Calu3 (cell line): ENCODE data around the gene SMCO4. TPM values are rescaled to one million over a fixed set of nuclear protein-coding genes. Genes with fewer than 3 reads are reported as not detected.
"Not testable (repeated sequence)": the region's sequence is repeated elsewhere in the genome, so short reads cannot be mapped to it uniquely, and the experiment has no call there.

Experiments used
- BruUV-seq: library from RNA; stranded (reverse); fragments of 400-500 nt; replicated peaks from 2 replicates; lab custom pipeline; 2021; lab: Mats Ljungman, UMichigan
- CTCF ChIA-PET: fragments of 300-600 bp; sonication (Branson Sonifier 250); formaldehyde crosslinking; loops from one replicate; lab custom pipeline; 2022; ENCODE audit warnings: antibody characterized with exemption; lab: Charles Lee
- DNase-seq: peaks from one replicate; pipeline ENCODE4 v3.0.0; 2022
- H3K27ac Mint-ChIP-seq: one replicate; pipeline ENCODE4 v1.8.0; 2022; ENCODE audit warnings: mixed read lengths; ENCODE audit not compliant: unreplicated experiment
- H3K27me3 Mint-ChIP-seq: one replicate; pipeline ENCODE4 v1.8.0; 2022; ENCODE audit warnings: mixed read lengths; ENCODE audit not compliant: unreplicated experiment
- H3K36me3 Mint-ChIP-seq: one replicate; pipeline ENCODE4 v1.8.0; 2022; ENCODE audit warnings: mild to moderate bottlenecking, moderate library complexity, mixed read lengths; ENCODE audit not compliant: insufficient read depth, unreplicated experiment
- H3K4me1 Mint-ChIP-seq: one replicate; pipeline ENCODE4 v1.8.0; 2022; ENCODE audit warnings: mild to moderate bottlenecking, low read depth, mixed read lengths; ENCODE audit not compliant: unreplicated experiment
- H3K4me3 Mint-ChIP-seq: one replicate; pipeline ENCODE4 v1.8.0; 2022; ENCODE audit warnings: mild to moderate bottlenecking, low read depth, moderate library complexity, mixed read lengths; ENCODE audit not compliant: unreplicated experiment
- H3K9me3 Mint-ChIP-seq: one replicate; pipeline ENCODE4 v1.8.0; 2022; ENCODE audit warnings: low read depth, mixed read lengths; ENCODE audit not compliant: unreplicated experiment
- intact Hi-C: fragments of 100-400 bp; cut with micrococcal nuclease; formaldehyde crosslinking; loops from one replicate; pipeline ENCODE4 v1.10.0; 2022; ENCODE audit not compliant: unreplicated experiment
- total RNA-seq: library from RNA; stranded (reverse); gene quantifications from 2 replicates; pipeline ENCODE4 v1.2.3, GENCODE V29; 2022
- TF ChIP-seq, protein P1 (sequence below): fragments of 200-600 bp; IDR thresholded peaks from one replicate; pipeline ENCODE4 v1.8.0; 2022; ENCODE audit warnings: antibody characterized with exemption; ENCODE audit not compliant: unreplicated experiment

Gene SMCO4
- total RNA-seq, 1 experiment from 2014 or later: 16.4 TPM

DNA sequence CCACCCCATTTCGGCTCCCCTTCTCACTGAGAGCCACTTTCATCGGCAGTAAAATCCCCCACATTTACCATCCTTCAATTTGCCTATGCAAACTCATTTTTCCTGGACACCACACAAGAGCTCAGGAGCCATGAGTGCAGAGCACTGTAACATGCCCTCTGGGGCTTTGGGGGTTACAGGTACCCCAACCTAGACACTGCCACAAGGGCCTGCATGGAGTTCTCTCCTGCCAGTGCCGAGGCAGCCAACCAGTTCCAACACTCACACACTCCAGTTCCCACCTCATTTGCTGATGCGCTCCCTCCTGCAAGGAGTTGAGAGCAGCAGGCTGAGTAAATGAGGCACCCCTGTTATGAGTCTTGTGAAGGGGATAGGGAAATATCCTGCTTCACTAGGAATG lies 76.1 kb downstream of the SMCO4 start:
- TF ChIP-seq, protein P1, sequence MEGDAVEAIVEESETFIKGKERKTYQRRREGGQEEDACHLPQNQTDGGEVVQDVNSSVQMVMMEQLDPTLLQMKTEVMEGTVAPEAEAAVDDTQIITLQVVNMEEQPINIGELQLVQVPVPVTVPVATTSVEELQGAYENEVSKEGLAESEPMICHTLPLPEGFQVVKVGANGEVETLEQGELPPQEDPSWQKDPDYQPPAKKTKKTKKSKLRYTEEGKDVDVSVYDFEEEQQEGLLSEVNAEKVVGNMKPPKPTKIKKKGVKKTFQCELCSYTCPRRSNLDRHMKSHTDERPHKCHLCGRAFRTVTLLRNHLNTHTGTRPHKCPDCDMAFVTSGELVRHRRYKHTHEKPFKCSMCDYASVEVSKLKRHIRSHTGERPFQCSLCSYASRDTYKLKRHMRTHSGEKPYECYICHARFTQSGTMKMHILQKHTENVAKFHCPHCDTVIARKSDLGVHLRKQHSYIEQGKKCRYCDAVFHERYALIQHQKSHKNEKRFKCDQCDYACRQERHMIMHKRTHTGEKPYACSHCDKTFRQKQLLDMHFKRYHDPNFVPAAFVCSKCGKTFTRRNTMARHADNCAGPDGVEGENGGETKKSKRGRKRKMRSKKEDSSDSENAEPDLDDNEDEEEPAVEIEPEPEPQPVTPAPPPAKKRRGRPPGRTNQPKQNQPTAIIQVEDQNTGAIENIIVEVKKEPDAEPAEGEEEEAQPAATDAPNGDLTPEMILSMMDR: no peak
- CTCF ChIA-PET: no interaction called here
- H3K36me3 Mint-ChIP-seq: no peaks in the 10 kb centered on the region
- DNase-seq: no peak
- H3K9me3 Mint-ChIP-seq: no peaks in the 10 kb centered on the region
- no peaks in the 10 kb centered on the region for H3K27me3 Mint-ChIP-seq
- intact Hi-C loops: no loop called here
- no peak overlapping the region for H3K27ac Mint-ChIP-seq
- no TSS peak for BruUV-seq
- H3K4me1 Mint-ChIP-seq: no peaks in the 10 kb centered on the region
- H3K4me3 Mint-ChIP-seq: no peak overlapping the region

DNA sequence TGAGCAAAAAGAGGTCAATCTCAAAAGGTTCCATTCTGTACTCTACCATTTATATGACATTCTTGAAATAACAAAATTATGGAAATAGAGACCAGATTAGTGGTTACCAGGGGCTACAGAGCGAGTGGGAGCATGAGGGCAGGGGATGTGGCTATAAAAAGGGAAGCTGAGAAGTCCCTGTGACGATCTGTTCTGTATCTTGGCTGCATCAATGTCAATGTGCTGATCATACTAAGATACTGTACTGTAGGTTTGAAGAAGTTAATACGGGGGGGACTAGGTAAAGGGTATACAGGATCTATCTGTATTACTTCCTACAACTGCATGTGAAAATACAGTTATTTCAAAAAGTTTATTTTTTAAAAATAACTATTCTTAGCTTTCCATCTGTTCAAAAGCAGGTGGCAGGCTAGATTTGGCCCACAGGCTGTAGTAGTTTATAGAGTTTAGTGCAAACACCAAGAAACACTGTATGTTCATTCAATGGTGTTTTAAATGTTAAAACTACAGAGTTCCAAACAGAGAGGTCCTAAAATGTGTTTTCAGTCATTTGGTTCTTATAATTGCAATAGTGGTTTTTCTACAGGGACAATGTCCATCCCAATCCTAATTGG lies 78.2 kb downstream of the SMCO4 start:
- TF ChIP-seq, protein P1: no peak
- no peak overlapping the region for H3K27ac Mint-ChIP-seq
- no peak overlapping the region for H3K4me3 Mint-ChIP-seq
- DNase-seq: no peak
- CTCF ChIA-PET: no interaction called here
- H3K27me3 Mint-ChIP-seq: peaks cover 18% of the 10 kb centered on the region
- no TSS peak for BruUV-seq
- no peaks in the 10 kb centered on the region for H3K9me3 Mint-ChIP-seq
- no peaks in the 10 kb centered on the region for H3K4me1 Mint-ChIP-seq
- no peaks in the 10 kb centered on the region for H3K36me3 Mint-ChIP-seq
- intact Hi-C loops: no loop called here

DNA sequence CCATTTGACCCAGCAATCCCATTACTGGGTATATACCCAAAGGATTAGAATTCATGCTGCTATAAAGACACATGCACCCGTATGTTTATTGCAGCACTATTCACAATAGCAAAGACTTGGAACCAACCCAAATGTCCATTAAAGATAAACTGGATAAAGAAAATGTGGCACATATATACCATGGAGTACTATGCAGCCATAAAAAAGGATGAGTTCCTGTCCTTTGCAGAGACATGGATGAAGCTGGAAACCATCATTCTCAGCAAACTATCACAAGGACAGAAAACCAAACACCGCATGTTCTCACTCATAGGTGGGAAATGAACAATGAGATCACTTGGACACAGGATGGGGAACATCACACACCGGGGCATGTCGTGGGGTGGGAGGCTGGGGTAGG lies 79.5 kb downstream of the SMCO4 start:
- intact Hi-C loops, H3K36me3 Mint-ChIP-seq, H3K9me3 Mint-ChIP-seq, H3K4me3 Mint-ChIP-seq, H3K4me1 Mint-ChIP-seq, CTCF ChIA-PET, DNase-seq, BruUV-seq, H3K27ac Mint-ChIP-seq: not testable (repeated sequence)
- H3K27me3 Mint-ChIP-seq: peaks cover 32% of the 10 kb centered on the region

DNA sequence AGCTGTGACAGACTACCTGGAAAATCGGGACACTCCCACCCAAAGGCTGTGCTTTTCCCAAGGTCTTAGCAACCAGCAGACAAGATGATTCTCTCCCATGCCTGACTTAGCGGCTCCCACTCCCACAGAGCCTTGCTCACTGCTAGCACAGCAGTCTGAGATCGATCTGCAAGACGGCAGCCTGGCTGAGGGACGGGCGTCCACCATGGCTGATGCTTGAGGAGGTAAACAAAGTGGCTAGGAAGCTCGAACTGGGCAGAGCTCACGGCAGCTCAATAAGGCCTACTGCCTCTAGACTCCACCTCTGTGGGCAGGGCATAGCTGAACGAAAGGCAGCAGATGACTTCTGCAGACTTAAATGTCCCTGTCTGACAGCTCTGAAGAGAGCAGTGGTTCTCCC lies 84.9 kb downstream of the SMCO4 start:
- no peak overlapping the region for H3K4me3 Mint-ChIP-seq
- no peak for DNase-seq
- TF ChIP-seq, protein P1: no peak
- CTCF ChIA-PET: no interaction called here
- no peaks in the 10 kb centered on the region for H3K36me3 Mint-ChIP-seq
- H3K9me3 Mint-ChIP-seq: no peaks in the 10 kb centered on the region
- BruUV-seq: no TSS peak
- intact Hi-C loops: no loop called here
- H3K27me3 Mint-ChIP-seq: peaks cover 32% of the 10 kb centered on the region
- no peaks in the 10 kb centered on the region for H3K4me1 Mint-ChIP-seq
- no peak overlapping the region for H3K27ac Mint-ChIP-seq

DNA sequence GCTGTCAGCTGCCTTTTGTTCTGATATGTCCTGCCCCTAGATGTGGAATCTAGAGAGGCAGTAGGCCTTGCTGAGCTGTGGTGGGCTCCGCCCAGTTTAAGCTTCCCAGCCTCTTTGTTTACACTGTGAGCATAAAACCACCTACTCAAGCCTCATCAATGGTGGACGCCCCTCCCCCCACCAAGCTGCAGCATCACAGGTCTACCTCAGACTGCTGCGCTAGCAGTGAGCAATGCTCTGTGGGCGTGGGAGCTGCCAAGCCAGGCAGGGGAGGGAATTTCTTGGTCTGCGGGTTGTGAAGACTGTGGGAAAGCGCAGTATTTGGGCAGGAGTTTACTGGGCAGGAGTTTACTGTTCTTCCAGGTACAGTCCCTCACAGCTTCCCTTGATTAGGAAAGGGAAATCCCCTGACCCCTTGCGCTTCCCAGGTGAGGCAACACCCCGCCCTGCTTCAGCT lies 98.5 kb downstream of the SMCO4 start:
- DNase-seq: no peak
- Mint-ChIP-seq H3K27me3 (peaks cover 13% of the 10 kb centered on the region), H3K36me3 (no peaks in the 10 kb centered on the region), H3K4me1 (no peaks in the 10 kb centered on the region), H3K4me3 (no peak overlapping the region), H3K27ac (no peak overlapping the region), H3K9me3 (peaks cover 6% of the 10 kb centered on the region)
- TF ChIP-seq, protein P1: no peak
- CTCF ChIA-PET: no interaction called here
- intact Hi-C loops: no loop called here
- BruUV-seq: no TSS peak

DNA sequence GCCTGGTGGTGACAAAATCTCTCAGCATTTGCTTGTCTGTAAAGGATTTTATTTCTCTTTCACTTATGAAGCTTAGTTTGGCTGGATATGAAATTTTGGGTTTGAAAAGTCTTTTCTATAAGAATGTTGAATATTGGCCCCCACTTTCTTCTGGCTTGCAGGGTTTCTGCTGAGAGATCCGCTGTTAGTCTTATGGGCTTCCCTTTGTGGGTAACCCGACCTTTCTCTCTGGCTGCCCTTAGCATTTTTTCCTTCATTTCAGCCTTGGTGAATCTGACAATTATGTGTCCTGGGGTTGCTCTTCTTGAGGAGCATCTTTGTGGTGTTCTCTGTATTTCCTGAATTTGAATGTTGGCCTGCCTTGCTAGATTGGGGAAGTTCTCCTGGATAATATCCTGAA lies 100.0 kb downstream of the SMCO4 start:
- CTCF ChIA-PET: not testable (repeated sequence)

More for the DNA sequence above, 100.0 kb downstream of the SMCO4 start:
- intact Hi-C loops, DNase-seq, H3K4me3 Mint-ChIP-seq, H3K36me3 Mint-ChIP-seq, H3K4me1 Mint-ChIP-seq, BruUV-seq, H3K9me3 Mint-ChIP-seq, H3K27ac Mint-ChIP-seq: not testable (repeated sequence)
- H3K27me3 Mint-ChIP-seq: peaks cover 13% of the 10 kb centered on the region
